ENCODE measurements around the gene RREB1.

GRCh38 chr6:7100072-7100752 is 7.5 kb upstream of the RREB1 start:
- TF ChIP-seq CTCF (IDR thresholded peaks at IDR 0.05) (no peak), POLR2A (IDR thresholded peaks at IDR 0.05) (no peak), POLR2AphosphoS5 (IDR thresholded peaks at IDR 0.05; ENCODE audit: insufficient read depth in 1 of 2, low read depth in 1 of 2) (no peak)

All from vagina (tissue), 2 donors.